Caco-2 (cell line): ENCODE measurements around the gene POLD1. TPM values are rescaled to one million over a fixed set of nuclear protein-coding genes. Genes with fewer than 3 reads are reported as not detected.

Experiments
- BruUV-seq: library from RNA; stranded (reverse); fragments of 400-500 nt; replicated peaks from 2 replicates; lab custom pipeline; 2021; lab: Mats Ljungman, UMichigan
- CTCF ChIA-PET: fragments of 300-600 bp; sonication (Branson Sonifier 250); formaldehyde crosslinking; loops from one replicate; lab custom pipeline; 2022; ENCODE audit warnings: antibody characterized with exemption; lab: Charles Lee
- POLR2A ChIA-PET: fragments of 300-600 bp; sonication (Branson Sonifier 250); formaldehyde crosslinking; loops from one replicate; lab custom pipeline; 2022; ENCODE audit warnings: antibody characterized with exemption; lab: Charles Lee
- DNase-seq, 2 experiments: peaks; one replicate each; pipeline versions ENCODE4 v3.0.0 to v3.0.0-alpha.2; 2020 to 2022
- H3K27me3 ChIP-seq: replicated peaks from 2 replicates; pipeline ENCODE4 v1.6.0; 2011; ENCODE audit warnings: low read length; ENCODE audit not compliant: control insufficient read depth, insufficient read depth
- H3K36me3 ChIP-seq: 2 replicates; pipeline ENCODE4 v1.5.1; 2011; ENCODE audit warnings: low read length; ENCODE audit not compliant: control insufficient read depth, insufficient read depth
- H3K4me1 ChIP-seq: fragments of 250-450 bp; sonication (Bioruptor Pico); 2 replicates; pipeline ENCODE4 v1.5.1; 2020; ENCODE audit warnings: mild to moderate bottlenecking
- H3K4me3 ChIP-seq: 2 replicates; pipeline ENCODE4 v1.5.1; 2011; ENCODE audit warnings: low read depth, mild to moderate bottlenecking, control low read depth, low read length
- H3K9me3 ChIP-seq: fragments of 250-450 bp; sonication (Bioruptor Pico); 2 replicates; pipeline ENCODE4 v1.5.1; 2020; ENCODE audit warnings: mild to moderate bottlenecking, moderate library complexity
- H3K27ac Mint-ChIP-seq: one replicate; pipeline ENCODE4 v1.8.0; 2022; ENCODE audit warnings: mixed read lengths; ENCODE audit not compliant: unreplicated experiment
- H3K27me3 Mint-ChIP-seq: one replicate; pipeline ENCODE4 v1.8.0; 2022; ENCODE audit warnings: mixed read lengths; ENCODE audit not compliant: insufficient read depth, unreplicated experiment
- H3K36me3 Mint-ChIP-seq: one replicate; pipeline ENCODE4 v1.8.0; 2022; ENCODE audit warnings: mild to moderate bottlenecking, mixed read lengths; ENCODE audit not compliant: insufficient read depth, unreplicated experiment
- H3K4me1 Mint-ChIP-seq: one replicate; pipeline ENCODE4 v1.8.0; 2022; ENCODE audit warnings: low read depth, mixed read lengths; ENCODE audit not compliant: unreplicated experiment
- H3K4me3 Mint-ChIP-seq: one replicate; pipeline ENCODE4 v1.8.0; 2022; ENCODE audit warnings: mild to moderate bottlenecking, moderate library complexity, mixed read lengths; ENCODE audit not compliant: unreplicated experiment
- H3K9me3 Mint-ChIP-seq: one replicate; pipeline ENCODE4 v1.8.0; 2022; ENCODE audit warnings: mixed read lengths; ENCODE audit not compliant: unreplicated experiment
- intact Hi-C: fragments of 100-400 bp; cut with micrococcal nuclease; formaldehyde crosslinking; loops from one replicate; pipeline ENCODE4 v1.10.0; 2022; ENCODE audit not compliant: unreplicated experiment
- total RNA-seq: library from RNA; stranded (reverse); gene quantifications from 2 replicates; pipeline ENCODE4 v1.2.3, GENCODE V29; 2022
- TF ChIP-seq, protein P1 (sequence below), 2 experiments: fragments of 200-600 bp in 1 of 2; IDR thresholded peaks; 1 replicate in 1 of 2; 2 replicates in 1 of 2; pipeline versions ENCODE4 v1.5.1 to v1.8.0; 2011 to 2022; ENCODE audit warnings: antibody characterized with exemption in 1 of 2, control low read depth in 1 of 2, inconsistent platforms in 1 of 2, low read depth in 1 of 2, low read length in 1 of 2, mild to moderate bottlenecking in 1 of 2, moderate library complexity in 1 of 2; ENCODE audit not compliant: insufficient read depth in 1 of 2, severe bottlenecking in 1 of 2, unreplicated experiment in 1 of 2

The POLD1 gene
- total RNA-seq, 1 experiment from 2014 or later: 128 TPM

GRCh38 chr19:50428772-50429463 lies 44.8 kb downstream of the POLD1 start:
- Histone ChIP-seq H3K4me1 (peaks cover 11% of the 10 kb centered on the region), H3K36me3 (no peaks in the 10 kb centered on the region), H3K27me3 (no peaks in the 10 kb centered on the region), H3K4me3 (no peak overlapping the region), H3K9me3 (no peaks in the 10 kb centered on the region)
- TF ChIP-seq, protein P1, sequence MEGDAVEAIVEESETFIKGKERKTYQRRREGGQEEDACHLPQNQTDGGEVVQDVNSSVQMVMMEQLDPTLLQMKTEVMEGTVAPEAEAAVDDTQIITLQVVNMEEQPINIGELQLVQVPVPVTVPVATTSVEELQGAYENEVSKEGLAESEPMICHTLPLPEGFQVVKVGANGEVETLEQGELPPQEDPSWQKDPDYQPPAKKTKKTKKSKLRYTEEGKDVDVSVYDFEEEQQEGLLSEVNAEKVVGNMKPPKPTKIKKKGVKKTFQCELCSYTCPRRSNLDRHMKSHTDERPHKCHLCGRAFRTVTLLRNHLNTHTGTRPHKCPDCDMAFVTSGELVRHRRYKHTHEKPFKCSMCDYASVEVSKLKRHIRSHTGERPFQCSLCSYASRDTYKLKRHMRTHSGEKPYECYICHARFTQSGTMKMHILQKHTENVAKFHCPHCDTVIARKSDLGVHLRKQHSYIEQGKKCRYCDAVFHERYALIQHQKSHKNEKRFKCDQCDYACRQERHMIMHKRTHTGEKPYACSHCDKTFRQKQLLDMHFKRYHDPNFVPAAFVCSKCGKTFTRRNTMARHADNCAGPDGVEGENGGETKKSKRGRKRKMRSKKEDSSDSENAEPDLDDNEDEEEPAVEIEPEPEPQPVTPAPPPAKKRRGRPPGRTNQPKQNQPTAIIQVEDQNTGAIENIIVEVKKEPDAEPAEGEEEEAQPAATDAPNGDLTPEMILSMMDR (IDR thresholded peaks at IDR 0.05; ENCODE audit: insufficient read depth in 1 of 2, low read depth in 1 of 2, low read length in 1 of 2, severe bottlenecking in 1 of 2, unreplicated experiment in 1 of 2): no peak
- Mint-ChIP-seq H3K36me3 (peaks cover 12% of the 10 kb centered on the region), H3K4me1 (peaks cover 7% of the 10 kb centered on the region), H3K9me3 (no peaks in the 10 kb centered on the region), H3K4me3 (no peak overlapping the region), H3K27ac (no peak overlapping the region), H3K27me3 (peaks cover 6% of the 10 kb centered on the region)
- intact Hi-C loops: no loop called here
- BruUV-seq: no TSS peak
- POLR2A ChIA-PET: no interaction called here
- DNase-seq: no peak
- CTCF ChIA-PET: no interaction called here

DNA sequence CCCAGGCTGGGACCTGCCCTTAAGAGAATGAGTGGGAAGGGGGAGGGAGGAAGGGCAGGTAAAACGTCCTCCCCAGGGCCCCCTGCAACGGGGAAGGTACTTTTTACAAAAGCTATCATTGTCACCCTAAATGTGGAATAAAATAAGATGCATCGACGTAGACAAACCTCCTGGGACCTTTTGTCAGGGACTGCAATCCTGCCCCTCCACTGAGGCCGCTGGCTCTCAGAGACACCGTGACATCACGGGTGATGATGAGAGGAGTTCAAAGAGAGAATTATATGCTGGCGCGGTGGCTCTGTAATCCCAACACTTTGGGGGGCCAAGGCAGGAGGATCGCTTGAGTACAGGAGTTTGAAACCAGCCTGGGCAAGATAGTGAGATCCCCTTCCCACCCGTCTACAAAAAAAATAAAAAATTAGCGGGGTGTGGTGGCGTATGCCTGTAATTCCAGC lies 46.8 kb downstream of the POLD1 start:
- peaks cover 7% of the 10 kb centered on the region for H3K4me1 Mint-ChIP-seq
- POLR2A ChIA-PET: interaction anchor here (0.5 to 0.6 kb wide), 2 partner anchors 11 to 73 kb away, joined by 3 to 5 read pairs; no protein-coding TSS in a partner anchor
- CTCF ChIA-PET: interaction anchor here (0.6 to 1.2 kb wide), 2 partner anchors 62 to 63 kb away, joined by 3 read pairs; no protein-coding TSS in a partner anchor
- H3K9me3 ChIP-seq: no peaks in the 10 kb centered on the region
- intact Hi-C loops: loop anchor here (1.0 kb wide), 1 partner anchor 30 kb away; no protein-coding TSS in a partner anchor
- H3K27ac Mint-ChIP-seq: peak overlapping the region; percentile 74
- H3K4me3 ChIP-seq: no peak overlapping the region
- TF ChIP-seq, protein P1 (IDR thresholded peaks at IDR 0.05; ENCODE audit: insufficient read depth in 1 of 2, low read depth in 1 of 2, low read length in 1 of 2, severe bottlenecking in 1 of 2, unreplicated experiment in 1 of 2): no peak
- no peaks in the 10 kb centered on the region for H3K27me3 ChIP-seq
- DNase-seq: no peak
- peak overlapping the region; percentile 94 for H3K4me3 Mint-ChIP-seq
- peaks cover 11% of the 10 kb centered on the region for H3K4me1 ChIP-seq
- BruUV-seq: TSS peak; percentile 95
- H3K27me3 Mint-ChIP-seq: peaks cover 6% of the 10 kb centered on the region
- no peaks in the 10 kb centered on the region for H3K9me3 Mint-ChIP-seq
- no peaks in the 10 kb centered on the region for H3K36me3 ChIP-seq
- peaks cover 12% of the 10 kb centered on the region for H3K36me3 Mint-ChIP-seq

- no TSS peak for BruUV-seq
- H3K27me3 ChIP-seq: no peaks in the 10 kb centered on the region
- peaks cover 11% of the 10 kb centered on the region for H3K4me1 ChIP-seq
- TF ChIP-seq, protein P1 (IDR thresholded peaks at IDR 0.05; ENCODE audit: insufficient read depth in 1 of 2, low read depth in 1 of 2, low read length in 1 of 2, severe bottlenecking in 1 of 2, unreplicated experiment in 1 of 2): peak in 1 of 2 experiments; percentile 13
- DNase-seq: peak; percentile 89 to 95
- no peaks in the 10 kb centered on the region for H3K36me3 ChIP-seq
- POLR2A ChIA-PET: interaction anchor here (0.5 kb wide), 1 partner anchor 73 kb away, joined by 5 read pairs; no protein-coding TSS in a partner anchor
- H3K9me3 ChIP-seq: no peaks in the 10 kb centered on the region
- peak overlapping the region; percentile 74 for H3K27ac Mint-ChIP-seq
- H3K4me3 ChIP-seq: peak overlapping the region; percentile 51
- peaks cover 12% of the 10 kb centered on the region for H3K36me3 Mint-ChIP-seq
- CTCF ChIA-PET: interaction anchor here (0.6 to 1.4 kb wide), 2 partner anchors 29 to 64 kb away, joined by 3 read pairs; no protein-coding TSS in a partner anchor
- intact Hi-C loops: loop anchor here (1.0 kb wide), 1 partner anchor 30 kb away; no protein-coding TSS in a partner anchor
- peak overlapping the region; percentile 94 for H3K4me3 Mint-ChIP-seq
- H3K27me3 Mint-ChIP-seq: peaks cover 6% of the 10 kb centered on the region
- peaks cover 7% of the 10 kb centered on the region for H3K4me1 Mint-ChIP-seq
- no peaks in the 10 kb centered on the region for H3K9me3 Mint-ChIP-seq
Measured at GRCh38 chr19:50431343-50432220, 47.4 kb downstream of the POLD1 start.
